NCI-H1092 (cell line): ENCODE results near the gene LRRC28.
A peak's percentile ranks its signal among the peaks of the same experiment; 100 is the strongest.
"Not testable (repeated sequence)": the region's sequence is repeated elsewhere in the genome, so short reads cannot be mapped to it uniquely, and the experiment has no call there.

Experiments
- DNase-seq: peaks from one replicate; lab custom pipeline; 2025; lab: John Stamatoyannopoulos, UW

LRRC28 gene

GRCh38 chr15:99250857-99251841, at the start of gene LRRC28:
LRRC28 (plus strand) TSS chr15:99251481; CDS start chr15:99255958, 4,477 bp downstream.
- DNase-seq = peak; percentile 97

DNA sequence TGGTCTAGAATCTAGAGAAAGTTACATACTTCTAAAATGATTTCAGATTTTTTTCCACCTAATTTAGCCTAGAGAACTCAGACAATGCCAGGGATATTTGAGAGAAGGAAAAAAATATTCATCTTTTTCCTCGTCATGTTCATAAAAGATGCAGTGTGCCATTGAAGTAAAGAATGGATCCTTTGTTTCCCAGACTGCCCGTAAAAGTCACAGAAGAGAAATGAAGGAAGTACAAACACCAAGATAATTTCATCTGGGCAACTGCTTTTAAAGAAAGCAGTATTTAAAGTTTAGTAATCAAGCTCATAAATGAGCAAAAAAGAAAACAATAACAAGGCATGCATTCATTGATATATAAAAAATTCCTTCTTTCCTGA, 49.1 kb upstream of the LRRC28 start:
- no peak for DNase-seq

GRCh38 chr15:99207672-99208071, 43.6 kb upstream of the LRRC28 start:
- no peak for DNase-seq

GRCh38 chr15:99209326-99209725, 42.0 kb upstream of the LRRC28 start:
- no peak for DNase-seq

DNA sequence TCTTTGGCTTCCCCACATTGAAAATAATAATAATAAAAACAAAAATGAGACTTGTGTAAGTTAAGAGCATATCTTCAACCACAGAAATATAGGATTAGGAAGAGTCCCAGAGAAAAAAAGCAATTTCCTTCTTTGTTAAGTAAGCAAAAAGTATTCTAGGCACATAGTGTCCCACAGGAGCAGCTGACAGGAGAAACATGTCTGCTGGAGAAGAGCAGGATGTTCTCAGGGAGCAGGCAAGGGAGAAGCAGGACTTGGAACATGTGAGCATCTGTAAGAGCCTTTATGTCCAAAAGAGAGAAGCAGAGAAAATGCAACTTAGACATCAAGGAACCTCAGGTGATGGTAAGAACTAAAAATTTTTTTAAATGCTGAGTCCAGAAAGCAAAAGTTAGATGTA, 40.9 kb upstream of the LRRC28 start:
- no peak for DNase-seq

DNA sequence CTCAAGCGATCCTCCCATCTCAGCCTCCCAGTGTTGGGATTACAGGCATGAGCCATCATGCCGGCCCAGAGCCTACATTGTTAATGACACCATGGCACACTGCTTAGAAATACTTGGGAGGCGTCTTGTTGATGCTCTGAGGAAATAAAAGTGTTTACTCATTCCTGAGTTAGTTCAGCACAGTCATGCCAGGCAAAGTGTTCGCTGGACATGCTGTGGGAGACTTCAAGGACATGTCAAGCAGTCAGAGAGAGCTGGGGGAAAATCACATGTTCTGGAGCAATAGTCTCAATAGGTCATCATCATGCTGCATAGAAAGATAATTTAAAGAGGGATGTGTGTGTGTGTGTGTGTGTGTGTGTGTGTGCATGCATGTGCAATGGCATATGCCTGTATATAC, 39.4 kb upstream of the LRRC28 start:
- DNase-seq = no peak

GRCh38 chr15:99212406-99212805, 38.9 kb upstream of the LRRC28 start:
- no peak for DNase-seq

GRCh38 chr15:99213187-99213811, 38.0 kb upstream of the LRRC28 start:
- peak; percentile 0 for DNase-seq

- no peak for DNase-seq
Observed at GRCh38 chr15:99224372-99225214, 26.7 kb upstream of the LRRC28 start.

GRCh38 chr15:99226802-99227201, 24.5 kb upstream of the LRRC28 start:
- no peak for DNase-seq

- no peak for DNase-seq
Observed at GRCh38 chr15:99228120-99228770, 23.0 kb upstream of the LRRC28 start.

DNA sequence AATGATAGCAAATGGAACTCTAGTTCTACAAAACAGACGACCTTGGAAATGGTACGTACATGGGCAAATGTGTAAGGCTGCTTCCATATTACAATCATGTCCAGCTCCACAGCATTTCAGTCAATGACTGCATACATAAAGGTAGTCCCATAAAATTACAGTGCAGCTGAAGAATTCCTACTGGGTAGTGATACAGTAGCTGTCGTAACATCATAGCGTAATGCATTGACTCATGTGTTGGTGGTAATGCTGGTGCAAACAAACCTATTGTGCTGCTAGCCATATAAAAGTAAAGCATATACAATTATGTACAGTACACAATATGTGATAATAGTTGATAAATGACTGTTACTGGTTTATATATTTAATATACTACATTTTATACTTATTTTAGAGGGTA, 20.4 kb upstream of the LRRC28 start:
- DNase-seq = no peak

- DNase-seq = no peak
Observed at GRCh38 chr15:99232740-99233139, 18.5 kb upstream of the LRRC28 start.

DNA sequence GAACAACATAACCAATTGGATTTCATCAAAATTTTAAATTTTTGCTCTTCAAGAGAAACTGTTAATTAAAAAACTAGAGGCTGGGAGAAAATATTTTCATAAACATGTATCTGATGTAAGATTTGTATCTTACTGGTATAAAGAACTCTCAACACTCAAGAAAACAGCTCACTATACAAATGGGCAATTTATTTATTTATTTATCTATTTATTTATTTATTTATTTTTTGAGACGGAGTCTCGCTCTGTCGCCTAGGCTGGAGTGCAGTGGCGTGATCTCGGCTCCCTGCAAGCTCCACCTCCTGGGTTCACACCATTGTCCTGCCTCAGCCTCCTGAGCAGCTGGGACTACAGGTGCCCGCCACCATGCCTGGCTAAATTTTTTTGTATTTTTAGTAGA, 17.1 kb upstream of the LRRC28 start:
- not testable (repeated sequence) for DNase-seq

- DNase-seq = no peak
Observed at GRCh38 chr15:99238849-99239248, 12.4 kb upstream of the LRRC28 start.

DNA sequence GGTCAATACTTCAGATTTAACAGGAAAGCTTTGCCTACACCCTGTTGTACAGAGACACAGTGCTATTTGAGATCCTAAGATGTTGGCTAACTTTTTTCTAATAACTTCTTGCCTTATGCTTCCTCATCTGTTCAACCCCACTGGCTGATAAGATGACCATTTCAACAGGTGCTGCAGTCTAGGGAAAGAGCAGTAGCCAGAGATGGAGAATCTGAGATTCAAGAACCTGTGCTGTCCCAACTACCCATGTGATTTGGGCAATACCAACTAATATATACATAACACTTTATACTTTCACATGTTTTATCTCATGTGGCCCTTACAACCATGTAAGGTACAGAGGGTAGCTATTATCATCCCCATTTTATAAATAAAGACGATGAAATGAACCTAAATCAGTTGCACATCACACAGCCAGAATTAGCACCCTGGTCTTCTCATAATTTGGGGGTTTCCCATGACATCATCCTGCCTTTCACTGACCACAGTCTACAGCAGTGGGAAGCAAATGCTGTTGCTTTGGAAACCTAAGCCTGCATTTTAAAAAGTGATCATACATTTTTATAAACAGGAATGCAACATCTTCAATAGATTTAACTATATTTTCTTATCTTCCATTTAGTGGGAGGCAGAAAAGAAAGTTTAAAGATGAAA, 11.6 kb upstream of the LRRC28 start:
- no peak for DNase-seq

DNA sequence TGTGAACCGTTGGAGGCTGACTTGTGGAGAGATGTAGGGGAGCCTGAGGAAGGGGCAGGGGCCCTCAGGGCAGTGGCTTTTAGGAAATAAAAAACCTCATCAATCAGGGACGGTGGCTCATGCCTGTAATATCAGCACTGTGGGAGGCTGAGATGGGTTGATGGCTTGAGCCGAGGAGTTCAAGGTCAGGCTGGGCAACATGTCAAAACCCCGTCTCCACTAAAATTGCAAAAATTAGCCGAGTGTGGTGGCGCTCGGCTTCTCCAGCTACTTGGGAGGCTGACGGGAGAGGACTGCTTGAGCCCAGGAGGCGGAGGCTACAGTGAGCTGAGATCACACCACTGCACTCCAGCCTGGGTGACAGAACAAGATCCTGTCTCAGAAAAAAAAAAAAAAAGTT, 9.5 kb upstream of the LRRC28 start:
- DNase-seq = no peak

- DNase-seq = no peak
Observed at GRCh38 chr15:99244306-99244705, 7.0 kb upstream of the LRRC28 start.

DNA sequence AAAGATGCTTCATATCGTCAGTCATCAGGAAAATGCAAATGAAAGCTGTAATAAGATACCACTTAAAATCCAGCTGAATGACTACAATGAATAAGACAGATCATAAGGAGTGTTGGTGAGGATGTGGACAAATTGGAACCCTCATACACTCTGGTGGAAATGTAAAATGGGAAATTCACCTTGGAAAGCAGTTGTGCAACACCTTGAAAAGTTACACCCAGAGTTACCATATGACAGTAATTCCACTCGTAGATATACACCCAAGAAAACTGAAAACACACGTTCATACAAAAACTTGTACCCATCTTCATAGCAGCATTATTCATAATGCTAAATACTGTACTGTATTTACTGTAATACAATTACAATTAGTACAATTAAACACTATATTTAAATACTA, 4.2 kb upstream of the LRRC28 start:
- DNase-seq = no peak

- no peak for DNase-seq
Observed at GRCh38 chr15:99248000-99248715, 3.1 kb upstream of the LRRC28 start.
